Cardiac fibroblast (primary cell): Measurements from ENCODE around the gene VEGFA.

Source experiments
- DNase-seq, 2 donors: peaks; one replicate each; pipeline versions ENCODE4 v3.0.0 to v3.0.0-alpha.2; 2010; ENCODE audit warnings: low read depth in 2 of 2
- H3K4me3 ChIP-seq, 2 donors: replicated peaks in 1 of 2; 1 replicate in 1 of 2; 2 replicates in 1 of 2; pipeline ENCODE4 v1.5.1; 2011; ENCODE audit warnings: low read depth in 2 of 2, low read length in 2 of 2, mild to moderate bottlenecking in 2 of 2, moderate library complexity in 1 of 2
- CTCF ChIP-seq: IDR thresholded peaks from one replicate; pipeline ENCODE4 v1.5.1; 2011; ENCODE audit warnings: low read depth, mild to moderate bottlenecking, low read length, inconsistent platforms

Gene VEGFA

GRCh38 chr6:43725643-43726580 lies 44.1 kb upstream of the VEGFA start:
- no peak for TF ChIP-seq CTCF
- H3K4me3 ChIP-seq, result no peak overlapping the region
- no peak for DNase-seq

GRCh38 chr6:43727634-43728033 lies 42.4 kb upstream of the VEGFA start:
- no peak overlapping the region for H3K4me3 ChIP-seq
- TF ChIP-seq CTCF, result no peak
- DNase-seq, result no peak

- no peak overlapping the region for H3K4me3 ChIP-seq
- DNase-seq, result no peak
- no peak for TF ChIP-seq CTCF
Measured at GRCh38 chr6:43728586-43728985, 41.4 kb upstream of the VEGFA start.

- H3K4me3 ChIP-seq, result no peak overlapping the region
- no peak for DNase-seq
- TF ChIP-seq CTCF, result no peak
Measured at GRCh38 chr6:43729537-43729936, 40.5 kb upstream of the VEGFA start.

GRCh38 chr6:43730634-43731033 lies 39.4 kb upstream of the VEGFA start:
- H3K4me3 ChIP-seq, result no peak overlapping the region
- no peak for TF ChIP-seq CTCF
- DNase-seq, result no peak

GRCh38 chr6:43733471-43734293 lies 36.3 kb upstream of the VEGFA start:
- no peak for DNase-seq
- H3K4me3 ChIP-seq, result no peak overlapping the region

More at GRCh38 chr6:43733471-43734293, 36.3 kb upstream of the VEGFA start:
- no peak for TF ChIP-seq CTCF
